DMS153 (cell line): ENCODE measurements around the gene MRTO4.
A peak's percentile ranks its signal among the peaks of the same experiment; 100 is the strongest.
"Not testable (repeated sequence)": the region's sequence is repeated elsewhere in the genome, so short reads cannot be mapped to it uniquely, and the experiment has no call there.

Source experiments
- DNase-seq: peaks from one replicate; lab custom pipeline; 2025; lab: John Stamatoyannopoulos, UW

MRTO4 gene

DNA sequence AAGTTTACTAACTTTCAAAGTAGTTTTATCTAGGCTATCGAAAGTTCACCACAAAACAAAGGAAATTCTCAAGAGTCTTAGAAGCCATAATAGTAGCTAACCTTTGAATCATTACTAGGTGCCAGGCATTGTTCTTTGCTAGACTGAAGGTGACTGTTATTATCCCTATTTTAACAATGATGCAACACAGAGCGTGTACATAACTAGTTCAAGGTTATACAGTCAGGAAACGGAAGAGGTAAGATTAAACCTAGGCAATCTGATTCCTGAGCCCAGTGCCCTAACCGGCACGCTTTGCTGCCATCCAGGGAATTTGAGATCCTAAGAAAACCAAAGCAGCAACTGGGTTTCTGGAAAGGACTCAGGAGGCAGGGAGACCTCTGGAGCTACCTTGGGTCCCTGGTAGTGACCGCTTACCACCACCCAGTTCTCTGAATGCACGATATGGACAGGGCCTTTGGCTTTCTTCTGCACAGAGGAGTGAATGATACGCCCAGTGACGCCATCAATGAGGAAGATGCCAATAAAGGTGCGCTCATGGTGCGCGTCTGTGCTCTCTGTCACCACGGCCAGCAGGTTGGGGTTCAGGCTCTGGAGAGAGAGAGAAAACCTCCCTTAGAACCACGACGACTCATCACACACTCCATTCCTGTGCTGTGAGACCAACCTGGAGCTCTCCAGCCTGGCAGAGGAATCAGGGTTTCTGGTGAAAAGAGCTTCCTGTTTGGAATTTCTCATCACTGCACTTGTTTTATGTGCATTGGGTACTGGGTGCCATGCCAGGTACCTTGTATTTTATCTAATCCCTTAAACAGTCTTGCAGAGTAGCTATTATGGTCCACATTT lies 28.4 kb upstream of the MRTO4 start:
- DNase-seq, result no peak

DNA sequence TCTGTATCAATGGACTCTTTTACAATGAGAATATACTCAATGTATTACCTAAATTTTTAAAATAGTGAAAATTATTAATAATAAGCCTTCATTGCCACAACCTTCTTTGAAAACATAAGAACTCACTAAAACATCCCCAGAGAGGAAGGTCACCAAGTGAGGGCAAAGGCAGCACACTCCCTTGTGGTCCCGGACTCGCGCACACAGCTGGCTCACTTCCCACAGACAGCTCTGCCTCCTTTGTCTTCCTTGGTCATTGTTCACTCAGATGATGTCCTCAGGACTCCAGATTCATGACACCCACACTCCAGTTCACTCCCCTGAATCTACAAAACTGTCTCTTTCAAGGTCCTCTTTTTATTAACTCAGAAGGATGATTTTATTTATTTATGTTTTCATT lies 22.4 kb upstream of the MRTO4 start:
- DNase-seq, result no peak

DNA sequence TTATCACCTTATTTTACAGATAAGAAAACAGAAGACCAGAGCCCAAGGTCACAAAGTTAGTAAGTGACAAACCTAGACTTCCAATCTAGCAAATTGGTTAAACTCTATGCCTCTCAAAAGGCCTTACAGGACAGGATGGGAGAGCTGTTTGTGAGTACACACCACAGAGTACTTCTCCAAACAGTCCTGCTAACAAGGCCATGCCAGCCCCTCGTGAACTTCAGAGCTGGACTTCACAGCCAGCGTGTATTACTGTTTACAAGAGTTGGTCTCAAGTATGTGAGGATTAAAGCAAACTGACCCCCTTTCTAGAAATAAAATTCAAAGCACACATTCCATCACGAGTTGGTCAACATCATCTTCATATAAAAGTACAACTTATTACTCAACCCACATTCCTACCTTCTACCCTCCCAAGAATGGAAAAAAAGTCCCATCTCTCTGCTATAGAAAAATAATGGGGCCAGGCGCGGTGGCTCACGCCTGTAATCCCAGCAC lies 21.7 kb upstream of the MRTO4 start:
- DNase-seq, result no peak

DNA sequence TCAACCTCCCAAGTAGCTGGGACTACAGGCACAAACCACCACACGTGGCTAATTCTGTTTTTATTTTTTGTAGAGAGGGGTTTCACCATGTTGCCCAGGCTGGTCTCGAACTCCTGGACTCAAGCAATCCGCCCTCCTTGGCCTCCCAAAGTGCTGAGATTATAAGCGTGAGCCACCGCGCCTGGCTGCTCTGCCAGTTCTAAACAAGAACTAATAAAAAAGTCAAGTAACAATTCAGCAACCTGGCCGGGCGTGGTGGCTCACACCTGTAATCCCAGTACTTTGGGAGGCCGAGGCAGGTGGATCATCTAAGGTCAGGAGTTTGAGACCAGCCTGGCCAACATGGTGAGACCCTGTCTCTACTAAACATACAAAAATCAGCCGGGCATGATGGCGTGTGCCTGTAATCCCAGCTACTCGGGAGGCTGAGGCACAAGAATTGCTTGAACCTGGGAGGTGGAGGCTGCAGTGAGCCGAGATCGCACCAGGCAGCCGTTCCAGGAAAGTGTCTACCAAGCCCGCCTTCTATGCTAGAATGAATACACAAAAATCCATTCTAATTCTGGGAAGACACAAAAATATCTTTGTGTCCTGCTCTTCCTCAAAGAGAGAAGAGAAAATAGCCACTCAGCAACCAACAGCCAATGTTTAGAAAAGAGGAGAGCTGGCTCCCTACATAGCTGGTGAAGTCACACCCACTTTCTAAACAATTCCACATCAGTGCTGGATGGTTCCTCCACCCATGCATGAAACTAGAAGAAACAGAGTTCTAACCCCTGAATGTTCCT lies 19.7 kb upstream of the MRTO4 start:
- DNase-seq, result not testable (repeated sequence)

DNA sequence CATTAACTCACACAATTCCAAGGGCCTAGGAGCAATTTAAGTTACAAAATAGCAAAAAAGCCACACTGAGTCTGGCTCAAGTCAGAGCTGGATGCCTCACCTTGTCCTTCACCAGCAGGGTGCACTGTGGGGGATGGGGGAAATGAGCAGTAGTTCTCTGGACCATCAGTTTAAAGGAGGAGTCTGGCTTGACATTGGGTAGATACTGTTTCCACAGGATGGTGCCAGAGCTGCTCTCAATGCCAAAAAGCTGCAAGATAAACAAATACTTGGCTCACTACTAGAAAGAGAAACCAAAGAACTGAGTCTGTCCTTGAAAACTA lies 19.1 kb upstream of the MRTO4 start:
- DNase-seq, result no peak

DNA sequence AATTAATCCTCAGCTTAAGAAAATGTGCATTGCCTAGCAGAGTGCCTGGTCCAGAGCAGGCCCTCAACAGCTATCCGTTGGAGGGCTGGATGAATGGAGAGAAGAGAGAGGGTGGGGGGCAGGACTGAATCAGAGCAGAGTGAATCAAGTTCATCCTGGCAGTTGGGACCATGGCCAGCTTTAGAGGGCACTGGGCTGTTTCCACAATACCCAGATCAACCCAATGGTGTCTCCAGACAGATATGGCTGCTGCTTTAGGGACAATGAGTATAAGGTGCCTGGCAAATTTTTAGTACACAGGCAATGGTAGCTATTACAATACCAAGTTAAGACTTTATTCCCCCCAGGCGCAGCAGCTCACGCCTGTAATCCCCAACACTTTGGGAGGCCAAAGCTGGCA lies 17.4 kb upstream of the MRTO4 start:
- no peak for DNase-seq

DNA sequence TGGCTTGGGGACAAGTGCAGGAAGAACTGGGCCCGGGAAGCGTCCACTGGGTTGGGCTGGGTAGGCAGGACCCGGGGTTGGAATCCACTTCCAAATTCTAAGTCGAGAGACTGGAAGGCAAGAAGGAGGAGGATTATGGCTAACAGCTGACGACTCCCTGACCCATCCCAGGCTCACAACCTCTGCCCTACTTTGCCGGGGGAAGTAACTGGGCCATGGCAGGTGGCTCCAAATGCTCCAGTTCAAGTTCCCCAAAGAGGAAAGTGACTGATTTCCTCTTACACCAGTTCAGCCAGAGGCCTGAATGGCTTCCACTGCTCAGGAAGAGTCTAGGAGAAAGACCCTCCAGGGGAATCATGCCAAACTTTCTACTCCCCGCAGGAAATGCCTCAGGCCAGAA lies 11.7 kb upstream of the MRTO4 start:
- DNase-seq, result no peak

DNA sequence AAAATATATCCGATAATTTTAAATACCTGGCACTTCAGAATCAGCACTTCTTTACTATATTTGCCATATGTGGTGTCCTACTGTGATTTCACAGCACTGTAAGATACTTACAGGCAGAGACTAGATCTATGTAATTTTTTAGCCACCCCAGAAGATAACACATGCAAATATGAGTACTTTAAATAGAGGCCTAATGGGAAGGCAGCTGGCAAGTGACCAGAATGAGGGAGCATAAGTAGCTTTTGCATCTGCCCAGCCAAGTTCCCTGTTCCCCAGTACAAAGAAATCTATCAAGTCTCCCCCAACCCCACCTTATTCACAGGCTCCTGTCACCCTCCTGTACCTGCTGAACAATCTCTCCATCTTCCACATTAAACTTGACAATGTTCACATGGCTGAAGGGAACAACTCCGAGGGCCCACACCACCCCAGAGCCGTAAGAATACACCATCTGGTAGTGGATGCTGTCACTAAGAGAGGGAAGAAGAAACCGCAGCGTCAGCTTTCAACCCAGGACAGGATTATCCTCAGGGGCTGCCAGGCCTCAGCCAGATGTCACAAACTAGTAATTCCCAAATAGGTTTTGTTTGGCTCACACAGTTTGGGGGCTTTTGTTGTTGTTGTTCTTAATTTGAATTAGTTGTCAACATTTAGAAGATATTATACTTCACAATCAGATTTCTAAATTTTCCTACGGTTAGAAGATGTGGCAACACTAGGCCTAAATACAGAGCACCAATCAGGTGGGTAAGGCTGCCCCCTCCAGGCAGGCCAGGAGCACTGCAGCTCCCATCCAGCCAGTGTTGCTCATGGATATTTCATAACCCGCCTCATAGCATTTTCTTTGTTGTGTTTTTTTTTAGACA lies 10.7 kb upstream of the MRTO4 start:
- no peak for DNase-seq

DNA sequence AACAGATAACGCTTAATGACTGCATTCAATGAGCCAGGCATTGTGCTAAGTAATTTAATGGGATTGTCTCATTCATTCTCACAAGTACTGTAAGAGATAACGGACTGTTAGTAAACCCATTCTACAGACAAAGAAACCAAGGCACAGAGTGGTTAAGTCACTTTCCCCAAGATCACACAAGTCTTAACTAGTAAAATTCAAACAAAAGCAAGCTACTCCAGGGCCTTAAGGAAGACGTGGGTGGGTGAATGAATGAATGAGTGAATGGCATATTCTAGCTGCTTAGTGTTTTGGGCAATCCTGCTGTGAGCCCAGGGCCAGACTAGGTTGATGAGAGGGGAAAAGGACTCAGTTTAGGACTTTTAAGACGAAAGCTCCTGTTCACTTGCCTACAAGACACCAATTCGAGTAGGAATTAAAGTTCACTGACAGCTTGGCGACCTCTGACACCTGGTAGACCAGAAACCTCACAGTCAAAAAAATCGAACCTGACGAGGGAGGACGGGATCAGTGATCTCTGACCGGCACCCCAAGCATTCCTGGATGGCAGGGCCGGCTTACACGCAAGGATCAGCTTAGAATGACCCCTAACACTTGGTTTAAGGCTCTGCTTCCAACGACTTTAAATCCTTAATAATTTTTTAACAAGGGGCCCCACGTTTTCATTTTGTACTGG lies 838 bp upstream of the MRTO4 start:
- DNase-seq, result no peak

DNA sequence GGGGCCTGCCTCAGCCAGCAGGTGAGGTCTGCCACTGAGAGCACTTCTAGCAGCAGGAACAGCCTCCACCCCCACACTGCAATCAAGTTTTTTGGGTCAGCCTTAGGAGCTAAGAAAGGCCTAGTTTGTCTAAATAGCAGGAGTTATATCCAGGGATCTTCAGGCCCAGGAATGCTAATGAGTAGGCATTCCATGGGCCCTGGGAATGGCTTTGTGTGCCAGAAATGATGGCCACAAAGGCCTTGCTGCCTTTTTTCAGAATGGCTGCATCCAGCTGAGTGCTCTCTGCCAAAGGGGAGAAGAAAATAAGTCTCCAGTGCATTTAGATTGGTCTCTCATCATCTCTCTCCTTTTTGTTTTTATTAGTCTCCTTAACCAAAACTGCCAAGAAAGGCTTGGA lies 2.8 kb downstream of the MRTO4 start:
- DNase-seq, result no peak

DNA sequence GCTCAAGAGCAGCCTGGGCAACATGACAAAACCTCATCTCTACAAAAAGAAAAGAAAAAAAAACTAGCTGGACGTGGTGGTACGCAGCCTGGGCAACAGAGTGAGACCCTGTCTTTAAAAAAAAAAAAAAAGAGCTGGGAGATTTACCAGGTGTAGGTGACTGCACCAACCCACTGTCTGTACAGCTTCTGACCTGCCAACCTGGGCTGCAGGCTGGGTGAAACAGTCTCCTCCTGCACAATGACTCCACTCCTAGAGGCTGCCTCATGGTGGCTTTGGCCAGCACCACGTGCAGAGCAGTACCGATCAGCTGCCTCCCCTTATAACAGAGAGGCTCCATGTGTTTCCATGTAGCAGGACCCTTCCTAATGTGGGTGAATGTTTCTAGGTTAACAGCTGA lies 3.7 kb downstream of the MRTO4 start:
- DNase-seq, result no peak

DNA sequence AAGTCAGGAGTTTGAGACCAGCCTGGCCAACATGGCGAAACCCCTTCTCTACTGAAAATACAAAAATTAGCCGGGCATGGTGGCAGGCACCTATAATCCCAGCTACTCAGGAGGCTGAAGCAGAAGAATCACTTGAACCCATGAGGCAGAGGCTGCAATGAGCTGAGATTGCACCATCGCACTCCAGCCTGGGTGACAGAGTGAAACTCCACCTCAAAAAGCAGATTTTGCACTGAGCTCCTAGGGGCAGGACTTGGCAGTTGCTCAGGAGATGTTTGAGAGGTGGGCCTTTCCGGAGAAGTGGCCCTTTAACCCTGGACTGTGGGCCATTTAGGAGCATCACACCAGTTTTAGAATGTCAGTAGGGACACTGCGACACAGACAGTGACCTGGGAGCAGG lies 4.7 kb downstream of the MRTO4 start:
- DNase-seq, result not testable (repeated sequence)

DNA sequence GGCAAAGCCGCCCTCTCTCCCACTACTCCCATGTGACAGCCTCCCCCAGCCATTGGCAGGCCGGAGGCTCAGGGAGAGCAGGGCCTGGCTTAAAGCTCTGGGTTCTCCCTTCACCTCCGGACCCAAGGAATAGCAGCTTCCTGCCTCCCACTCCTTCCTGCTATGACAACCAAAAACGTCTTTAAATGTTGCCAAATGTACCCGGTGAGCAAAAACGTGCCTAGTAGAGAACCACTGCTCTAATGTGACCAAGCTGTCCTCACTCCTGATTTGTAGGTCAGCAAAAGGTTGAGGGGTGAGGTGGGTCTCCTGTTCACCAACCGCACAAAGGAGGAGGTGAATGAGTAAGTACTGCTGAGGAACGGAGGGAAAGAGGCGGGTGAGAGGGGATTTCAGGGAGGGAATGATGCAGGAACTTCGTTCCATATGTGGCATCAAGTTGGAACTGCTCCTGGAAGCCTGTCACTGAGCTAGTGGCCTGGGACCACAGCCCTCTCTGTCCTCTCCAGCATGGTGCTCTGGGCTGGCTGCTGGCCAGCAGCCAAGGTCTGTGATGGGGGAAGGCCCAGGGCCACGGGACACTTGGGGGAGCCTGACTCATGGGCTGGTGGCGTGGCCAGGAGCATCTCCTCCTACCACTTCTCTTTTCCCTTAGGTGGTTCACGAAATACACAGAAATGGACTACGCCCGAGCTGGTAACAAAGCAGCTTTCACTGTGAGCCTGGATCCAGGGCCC lies 5.7 kb downstream of the MRTO4 start:
- DNase-seq, result no peak

DNA sequence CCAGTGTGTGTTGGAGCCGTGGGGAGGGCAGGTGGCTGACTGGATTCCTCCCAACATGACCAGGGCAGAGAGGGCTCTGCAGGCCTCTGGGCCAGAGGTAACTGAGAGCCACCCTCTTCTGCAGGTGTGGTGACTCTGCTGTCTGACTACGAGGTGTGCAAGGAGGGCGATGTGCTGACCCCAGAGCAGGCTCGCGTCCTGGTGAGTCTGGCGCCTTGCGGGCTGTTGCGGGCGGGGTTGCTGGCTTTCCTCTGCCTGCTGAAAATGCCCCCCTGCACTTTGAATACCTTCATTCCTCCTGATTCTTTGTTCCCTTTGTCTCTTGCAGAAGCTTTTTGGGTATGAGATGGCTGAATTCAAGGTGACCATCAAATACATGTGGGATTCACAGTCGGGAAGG lies 6.7 kb downstream of the MRTO4 start:
- DNase-seq, result no peak

DNA sequence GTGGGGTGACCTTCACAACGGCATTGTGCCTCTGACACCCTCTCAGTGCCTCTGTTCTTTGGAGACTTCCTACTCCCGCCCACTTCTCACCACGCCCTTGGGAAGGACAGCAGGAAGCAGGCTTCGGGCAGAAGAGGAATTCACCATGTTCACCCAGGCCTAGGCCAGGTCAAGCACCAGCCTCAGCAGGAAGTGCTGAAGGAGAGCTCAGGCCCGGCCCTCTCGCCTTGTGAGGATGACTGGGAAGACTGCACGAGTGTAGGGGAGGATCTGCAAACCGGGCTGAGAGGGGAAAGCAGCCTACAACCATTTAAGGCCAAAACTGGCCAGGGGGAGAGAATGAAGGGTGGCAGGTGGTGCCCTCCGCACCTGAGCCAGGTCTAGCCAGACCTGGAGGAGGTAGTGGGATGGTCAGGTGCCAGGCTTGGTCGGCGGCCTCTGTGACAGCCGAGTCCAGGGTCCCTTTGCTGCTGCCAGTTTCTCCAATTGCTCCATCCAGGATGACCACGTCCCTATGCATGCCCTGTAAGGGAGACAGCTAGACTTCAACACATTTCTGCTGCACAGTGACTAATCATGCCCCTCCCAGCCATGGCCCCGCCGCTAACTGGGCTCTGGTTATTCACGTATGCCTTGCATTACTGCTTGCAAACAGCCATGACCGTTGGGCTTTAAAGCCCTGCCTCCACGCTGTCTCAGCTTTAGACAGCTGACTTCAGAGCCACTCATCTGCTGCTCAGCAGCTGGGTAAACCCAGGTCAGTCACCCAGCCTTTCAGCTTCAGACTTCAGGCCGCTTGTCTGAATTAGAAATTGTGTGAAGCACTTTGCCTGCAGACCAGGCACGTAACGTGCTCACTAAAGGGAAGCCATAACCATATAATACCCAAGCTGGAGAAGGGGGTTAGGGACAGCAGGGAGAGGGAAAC lies 8.9 kb downstream of the MRTO4 start:
- peak; percentile 72 for DNase-seq

DNA sequence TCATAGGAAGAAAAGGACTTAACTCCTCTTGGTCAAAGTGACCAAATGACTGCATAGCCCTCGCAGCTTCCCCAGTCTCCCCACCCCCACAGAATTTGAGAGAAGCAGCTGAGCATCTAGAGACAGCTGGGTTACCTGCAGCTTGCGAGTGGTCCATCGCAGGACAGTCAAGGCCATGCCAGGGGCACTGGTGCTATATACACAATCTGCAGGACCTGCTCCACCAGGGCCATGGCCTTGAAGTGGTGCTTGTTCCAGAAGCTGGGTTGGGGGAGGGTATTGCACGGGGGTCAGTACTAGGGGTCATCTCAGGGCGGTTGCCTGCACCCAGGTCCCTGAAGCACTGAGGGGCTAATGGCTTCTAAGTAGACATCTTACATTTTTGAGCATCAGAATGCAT lies 10.4 kb downstream of the MRTO4 start:
- DNase-seq, result no peak

DNA sequence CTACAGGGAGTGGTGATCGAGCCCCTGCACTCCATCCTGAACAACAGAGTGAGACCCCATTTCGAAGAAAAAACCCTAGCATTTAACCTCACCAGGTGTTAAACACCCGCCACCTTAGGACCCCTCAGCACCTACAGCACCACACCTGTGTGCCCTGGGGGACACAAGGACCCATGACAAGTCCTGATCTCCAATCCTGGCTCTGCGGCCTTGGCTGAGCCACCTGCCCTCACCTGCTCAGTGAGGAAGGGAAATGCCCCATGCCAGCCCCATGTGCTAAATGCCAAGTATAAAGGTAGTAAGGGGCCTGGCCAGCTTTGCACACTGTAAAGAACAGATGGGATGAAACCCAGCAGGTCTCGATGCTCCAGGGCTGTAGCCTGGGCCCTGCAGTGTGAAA lies 11.1 kb downstream of the MRTO4 start:
- DNase-seq, result no peak

DNA sequence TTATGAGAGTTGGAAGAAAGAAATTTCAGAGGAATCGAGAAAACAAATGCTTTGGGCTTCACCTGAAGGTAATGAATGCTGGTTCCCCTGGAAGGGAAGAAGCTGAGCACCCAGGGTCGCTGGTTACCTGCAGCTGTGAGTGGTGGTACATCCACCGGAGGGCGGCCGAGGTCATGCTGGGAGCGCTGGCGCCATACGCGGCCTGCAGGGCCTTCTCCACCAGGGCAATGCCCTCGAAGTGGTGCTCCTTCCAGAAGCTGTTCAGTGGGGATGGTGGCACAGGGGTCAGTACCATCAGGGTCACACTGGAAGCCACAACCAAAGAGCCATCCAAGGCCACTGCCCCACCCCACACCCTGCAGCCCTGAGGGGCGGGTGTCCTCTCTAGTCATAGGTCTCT lies 16.8 kb downstream of the MRTO4 start:
- no peak for DNase-seq

DNA sequence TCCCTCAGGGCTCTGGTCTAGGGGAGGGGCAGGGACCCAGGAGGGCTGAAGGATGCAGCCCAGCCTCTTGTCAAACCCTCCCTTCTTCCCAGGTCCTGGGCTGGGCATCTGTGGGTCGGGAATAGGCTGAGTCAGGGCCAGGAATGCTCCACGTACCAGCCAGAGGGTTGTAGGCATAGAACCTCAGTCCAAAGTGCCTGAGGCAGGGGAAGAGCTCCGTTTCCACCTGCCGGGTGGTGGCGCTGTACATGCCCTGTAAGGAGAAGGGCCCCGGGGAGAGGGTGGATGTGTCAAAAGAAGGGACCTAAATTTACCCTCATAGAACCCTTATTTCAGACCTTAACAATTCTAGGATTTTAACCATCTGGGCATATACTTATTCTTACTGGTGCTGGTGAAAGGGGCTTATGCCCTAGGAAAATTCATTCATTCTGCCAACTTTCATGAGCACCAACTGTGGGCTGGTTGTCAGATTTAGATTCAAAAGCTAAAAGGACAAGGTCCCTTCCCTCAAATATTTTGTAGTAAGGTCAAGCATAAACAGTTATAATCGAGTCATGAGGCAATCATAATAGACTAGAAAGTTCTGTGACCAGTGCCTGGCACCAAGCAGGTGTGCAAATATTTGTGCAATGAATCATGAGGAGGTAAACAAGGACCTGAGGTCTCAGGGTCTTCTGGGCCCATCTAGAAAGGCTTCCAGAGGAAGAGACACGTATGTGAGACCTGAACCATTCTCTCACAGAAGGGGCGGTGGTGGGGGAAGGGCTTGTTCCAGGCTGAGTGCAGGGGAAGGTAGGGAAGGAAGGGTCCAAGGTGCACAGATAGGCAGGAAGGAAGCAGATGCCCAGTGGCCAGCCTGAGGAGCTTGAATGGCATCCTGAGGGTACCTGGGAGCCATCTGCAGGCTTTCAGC lies 18.1 kb downstream of the MRTO4 start:
- DNase-seq, result not testable (repeated sequence)
